ENCODE measurements around the gene OR10P1. TPM values are rescaled to one million over a fixed set of nuclear protein-coding genes. Genes with fewer than 3 reads are reported as not detected.

Gene OR10P1
- total RNA-seq (2022; extraction: Qiagen RNA extraction; ENCODE audit: low read depth): not detected in 5 replicates

GRCh38 chr12:55636853-55637252 is at the start of gene OR10P1:
Gene OR10P1, plus strand, starts transcription at chr12:55636892. Its CDS starts 0 bp downstream, at chr12:55636892.

Other genes starting within 250 kb of the OR10P1 start
- not detected in 5 replicates for gene OR6C65, start 236.4 kb upstream of the OR10P1 start, total RNA-seq (2022; extraction: Qiagen RNA extraction; ENCODE audit: low read depth)
- not detected in 5 replicates for gene OR6C76, start 210.6 kb upstream of the OR10P1 start, total RNA-seq (2022; extraction: Qiagen RNA extraction; ENCODE audit: low read depth)
- gene OR6C2, start 192.8 kb upstream of the OR10P1 start, total RNA-seq (2022; extraction: Qiagen RNA extraction; ENCODE audit: low read depth): not detected in 5 replicates
- not detected in 5 replicates for gene OR6C70, start 166.8 kb upstream of the OR10P1 start, total RNA-seq (2022; extraction: Qiagen RNA extraction; ENCODE audit: low read depth)
- gene OR6C68, start 144.5 kb upstream of the OR10P1 start, total RNA-seq (2022; extraction: Qiagen RNA extraction; ENCODE audit: low read depth): not detected in 5 replicates
- gene OR6C4, start 87.3 kb upstream of the OR10P1 start, total RNA-seq (2022; extraction: Qiagen RNA extraction; ENCODE audit: low read depth): not detected in 5 replicates
- gene OR2AP1, start 64.4 kb upstream of the OR10P1 start, total RNA-seq (2022; extraction: Qiagen RNA extraction; ENCODE audit: low read depth): not detected in 5 replicates
- gene ITGA7, start 71.0 kb downstream of the OR10P1 start, total RNA-seq (2022; extraction: Qiagen RNA extraction; ENCODE audit: low read depth): 0.90 to 1.6 TPM (median 1.1 TPM) in 5 replicates
- gene BLOC1S1, start 79.2 kb downstream of the OR10P1 start, total RNA-seq (2022; extraction: Qiagen RNA extraction; ENCODE audit: low read depth): 132 to 153 TPM (median 149 TPM) in 5 replicates
- gene RDH5, start 83.5 kb downstream of the OR10P1 start, total RNA-seq (2022; extraction: Qiagen RNA extraction; ENCODE audit: low read depth): 1.3 to 2.5 TPM (median 2.4 TPM) in 5 replicates
- 622 to 709 TPM (median 693 TPM) in 5 replicates for gene CD63, start 92.1 kb downstream of the OR10P1 start, total RNA-seq (2022; extraction: Qiagen RNA extraction; ENCODE audit: low read depth)
- 2.6 to 4.8 TPM (median 4.0 TPM) in 5 replicates for gene GDF11, start 106.2 kb downstream of the OR10P1 start, total RNA-seq (2022; extraction: Qiagen RNA extraction; ENCODE audit: low read depth)
- gene SARNP, start 180.8 kb downstream of the OR10P1 start, total RNA-seq (2022; extraction: Qiagen RNA extraction; ENCODE audit: low read depth): 90.9 to 132 TPM (median 96.1 TPM) in 5 replicates
- 77.5 to 113 TPM (median 101 TPM) in 5 replicates for gene ORMDL2, start 181.1 kb downstream of the OR10P1 start, total RNA-seq (2022; extraction: Qiagen RNA extraction; ENCODE audit: low read depth)
- gene DNAJC14, start 192.7 kb downstream of the OR10P1 start, total RNA-seq (2022; extraction: Qiagen RNA extraction; ENCODE audit: low read depth): 17.2 to 24.5 TPM (median 22.0 TPM) in 5 replicates
- gene MMP19, start 206.0 kb downstream of the OR10P1 start, total RNA-seq (2022; extraction: Qiagen RNA extraction; ENCODE audit: low read depth): 0.16 to 0.49 TPM (median 0.32 TPM) in 5 replicates